GM19193 (cell line): ENCODE measurements around the gene NAV2.

Source experiments
- POLR2A ChIP-seq: IDR thresholded peaks from 4 replicates; pipeline ENCODE4 v1.6.1; 2011; ENCODE audit not compliant: insufficient read depth, insufficient read length; ENCODE audit errors: extremely low read depth

Gene NAV2

DNA sequence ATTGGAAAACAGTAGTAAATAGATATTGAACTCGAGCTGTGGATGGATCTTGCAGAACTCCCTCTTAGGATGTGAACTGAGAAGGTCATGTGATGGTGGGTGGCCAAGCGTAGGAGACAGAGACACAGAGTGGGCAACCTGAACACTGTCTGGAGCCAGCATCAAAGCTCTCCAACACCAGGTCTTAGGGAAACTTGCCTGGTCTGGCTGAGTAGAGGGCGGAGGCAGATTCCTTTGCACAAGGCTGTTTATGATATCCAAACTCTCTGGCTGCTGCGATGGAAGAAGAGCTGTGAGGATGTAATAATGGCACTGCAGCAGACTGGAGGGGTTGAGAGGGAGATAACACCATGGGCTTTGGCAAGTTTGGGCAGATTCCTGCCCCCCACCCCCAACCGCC is 10.1 kb downstream of the NAV2 start:
- no peak for TF ChIP-seq POLR2A

DNA sequence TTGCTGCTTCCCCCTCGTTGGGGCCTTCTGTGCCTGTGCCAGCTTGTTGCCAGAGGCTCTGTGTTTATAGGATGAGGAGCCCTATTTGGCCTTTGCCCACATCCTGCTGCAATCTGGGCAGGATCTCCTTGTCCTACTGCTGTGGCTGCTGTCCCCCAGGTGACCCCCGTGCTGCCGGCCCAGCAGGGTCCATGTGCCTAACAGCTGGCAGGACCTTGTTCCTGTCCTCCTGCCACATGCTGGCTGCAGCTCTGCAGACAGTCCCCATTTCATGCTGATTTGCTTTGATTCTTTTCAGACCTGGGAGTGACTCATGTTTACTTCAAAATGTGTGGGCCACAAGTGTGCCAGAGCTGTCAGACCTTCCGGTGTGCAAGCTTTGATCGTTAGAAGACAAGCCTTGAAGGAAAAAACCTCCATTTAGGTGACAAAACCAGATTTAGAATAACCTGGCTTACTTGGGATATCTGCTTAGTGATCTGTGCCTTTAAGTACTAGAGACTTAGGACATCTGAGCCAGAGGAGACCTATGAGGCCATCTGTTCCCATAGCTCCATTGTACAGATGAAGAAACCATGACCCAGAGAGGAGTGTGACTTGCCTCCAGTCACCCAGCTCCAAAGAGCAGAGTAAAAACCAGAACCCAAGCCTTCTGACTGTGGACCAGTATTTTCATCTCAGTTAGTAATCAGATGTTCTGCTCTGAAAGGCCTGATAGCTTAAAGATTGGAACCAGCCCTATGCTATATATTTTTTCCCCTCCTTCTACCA is 11.1 kb downstream of the NAV2 start:
- TF ChIP-seq POLR2A = no peak

DNA sequence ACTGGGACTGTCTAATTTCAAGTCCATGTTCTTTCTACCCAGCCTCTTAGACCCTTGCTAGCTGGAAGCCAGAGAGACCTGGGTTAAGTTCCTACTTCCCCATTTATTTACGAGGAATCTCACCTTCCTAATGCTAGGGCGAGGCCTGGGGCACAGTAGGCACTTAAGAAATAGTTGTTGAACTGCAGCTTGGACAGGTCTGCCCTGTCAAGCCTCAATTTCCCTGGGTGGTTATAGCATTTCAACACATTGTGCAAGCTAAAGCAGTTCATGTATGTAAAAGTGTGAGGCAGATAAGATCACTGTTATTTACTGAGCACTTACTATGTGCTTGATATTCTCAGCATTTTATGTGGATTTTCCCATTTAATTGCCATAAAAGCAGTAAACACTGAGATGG is 12.1 kb downstream of the NAV2 start:
- no peak for TF ChIP-seq POLR2A

DNA sequence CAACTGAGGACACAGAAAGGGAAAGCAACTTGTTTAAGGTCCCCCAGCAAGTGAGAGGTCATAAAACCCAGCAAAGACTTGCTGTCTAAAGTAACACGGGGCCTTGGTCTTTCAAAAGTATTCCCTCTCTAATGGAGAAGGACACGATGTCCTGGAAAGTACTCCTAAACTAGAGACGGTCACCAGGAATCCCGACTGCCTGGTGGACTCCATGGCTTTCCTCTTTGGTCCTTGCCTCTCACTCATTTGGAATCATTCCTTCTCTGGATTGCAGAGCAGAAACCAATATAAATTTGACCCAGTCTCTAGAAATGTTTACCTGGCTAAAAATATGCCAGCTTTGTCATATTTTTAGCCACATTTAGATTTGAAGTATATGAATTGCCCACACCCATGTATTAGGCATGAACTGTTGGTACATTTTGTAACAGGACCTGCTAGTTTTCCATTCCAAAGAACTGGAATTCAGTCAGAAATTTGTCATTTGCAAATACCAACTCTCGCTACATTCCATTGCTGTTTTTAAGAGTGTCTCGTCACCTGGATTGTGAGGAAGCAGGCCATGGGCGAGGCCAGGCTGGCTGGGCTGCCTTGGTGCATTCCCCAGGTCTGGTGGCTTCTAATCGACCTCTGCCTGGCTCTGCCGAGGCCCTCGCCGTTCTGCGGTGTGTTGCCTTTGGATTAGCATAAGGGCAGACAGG is 12.9 kb downstream of the NAV2 start:
- TF ChIP-seq POLR2A = no peak

DNA sequence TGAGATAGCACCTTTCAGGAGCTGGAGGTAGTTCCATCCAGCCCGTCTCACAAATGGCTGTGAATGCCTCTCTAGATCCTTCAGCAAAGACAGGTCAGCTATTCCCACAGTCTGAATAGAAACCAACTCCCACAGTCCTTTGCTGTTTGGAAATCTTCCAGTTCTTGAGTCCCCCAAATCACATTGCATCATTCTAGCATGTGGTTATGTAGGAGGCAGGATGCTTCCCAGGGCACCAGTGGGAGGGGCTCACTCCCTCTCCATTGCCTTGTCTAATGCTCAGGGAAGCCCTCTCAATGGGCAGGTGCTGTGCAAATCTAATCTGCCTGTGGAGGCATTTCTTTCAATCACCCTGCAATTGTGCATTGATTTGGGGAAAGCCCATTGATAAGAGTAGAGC is 14.6 kb downstream of the NAV2 start:
- no peak for TF ChIP-seq POLR2A

DNA sequence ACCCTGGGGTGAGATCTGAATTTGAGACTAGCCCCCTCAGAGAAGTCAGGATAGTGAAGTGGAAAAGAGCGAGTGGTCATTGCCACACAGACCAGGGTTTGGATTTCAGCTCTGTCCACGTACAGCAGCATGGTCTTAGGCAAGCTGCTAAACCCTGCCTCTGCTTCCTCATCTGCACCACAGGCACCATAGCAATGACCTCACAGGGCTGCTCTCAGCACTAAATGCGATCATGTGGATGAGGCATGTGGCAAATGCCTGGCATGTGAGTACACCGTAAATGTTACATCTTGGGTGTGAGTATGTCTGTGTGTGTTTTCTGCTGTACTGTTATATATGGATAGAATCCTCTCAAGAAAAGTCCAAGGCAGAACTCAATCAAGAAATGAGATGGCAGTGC is 15.8 kb downstream of the NAV2 start:
- TF ChIP-seq POLR2A = no peak

DNA sequence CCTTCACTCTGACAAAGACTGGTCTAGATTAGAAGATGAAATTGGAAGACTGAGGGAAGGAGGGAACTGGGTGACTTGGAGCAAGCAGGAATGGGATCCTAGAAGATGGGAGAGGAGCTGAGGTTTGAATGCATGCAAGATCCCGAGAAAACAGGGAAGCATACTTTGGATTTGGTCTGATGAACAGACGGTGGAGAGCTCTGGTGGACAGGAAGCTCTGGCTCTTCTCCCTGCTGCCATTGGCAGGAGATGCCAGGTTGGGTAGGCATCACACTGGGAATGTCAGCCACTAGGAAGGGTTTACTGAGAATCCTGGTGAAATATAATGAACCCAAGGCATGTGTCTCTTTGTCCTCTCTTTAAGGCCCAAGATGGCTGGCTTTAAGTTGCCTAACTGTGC is 16.5 kb downstream of the NAV2 start:
- no peak for TF ChIP-seq POLR2A

DNA sequence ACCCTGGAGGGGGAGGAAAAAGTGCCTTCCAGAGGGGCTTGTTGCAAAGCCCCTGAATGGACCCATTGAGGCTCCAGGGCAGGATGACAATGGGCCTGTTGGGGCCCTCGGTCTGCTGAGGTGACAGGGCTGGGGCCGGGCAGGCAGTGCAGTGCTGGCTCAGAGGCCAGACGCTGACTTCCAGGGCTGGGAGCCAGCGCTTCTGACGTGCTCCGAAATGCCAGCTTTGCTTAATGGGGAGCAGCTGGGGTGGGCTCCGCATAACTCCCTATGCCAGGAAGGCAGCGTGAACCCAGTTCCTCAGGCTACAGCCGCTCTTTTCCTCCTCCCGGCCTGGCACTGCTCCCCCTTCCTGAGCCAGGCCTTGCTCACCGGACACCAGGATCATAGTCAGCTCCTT is 17.7 kb downstream of the NAV2 start:
- TF ChIP-seq POLR2A = no peak

DNA sequence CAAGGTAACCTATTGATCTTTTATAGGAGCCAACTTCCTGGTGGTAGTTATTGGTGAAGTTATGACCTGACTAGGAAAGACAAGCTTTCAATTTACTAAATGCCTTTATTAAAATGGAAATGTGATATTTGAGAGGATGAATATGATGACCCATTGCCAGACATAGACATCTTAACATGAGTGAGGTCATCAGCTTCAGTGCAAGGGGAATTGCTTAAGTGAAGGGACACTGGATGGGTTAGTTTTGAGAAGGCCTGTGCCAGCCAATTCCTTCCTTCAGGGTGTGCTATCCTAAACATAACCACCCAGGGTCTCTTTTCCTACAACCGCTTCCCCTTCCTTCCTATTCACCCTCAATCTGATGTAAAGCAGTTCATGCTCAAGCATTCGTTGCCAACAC is 21.5 kb downstream of the NAV2 start:
- no peak for TF ChIP-seq POLR2A

DNA sequence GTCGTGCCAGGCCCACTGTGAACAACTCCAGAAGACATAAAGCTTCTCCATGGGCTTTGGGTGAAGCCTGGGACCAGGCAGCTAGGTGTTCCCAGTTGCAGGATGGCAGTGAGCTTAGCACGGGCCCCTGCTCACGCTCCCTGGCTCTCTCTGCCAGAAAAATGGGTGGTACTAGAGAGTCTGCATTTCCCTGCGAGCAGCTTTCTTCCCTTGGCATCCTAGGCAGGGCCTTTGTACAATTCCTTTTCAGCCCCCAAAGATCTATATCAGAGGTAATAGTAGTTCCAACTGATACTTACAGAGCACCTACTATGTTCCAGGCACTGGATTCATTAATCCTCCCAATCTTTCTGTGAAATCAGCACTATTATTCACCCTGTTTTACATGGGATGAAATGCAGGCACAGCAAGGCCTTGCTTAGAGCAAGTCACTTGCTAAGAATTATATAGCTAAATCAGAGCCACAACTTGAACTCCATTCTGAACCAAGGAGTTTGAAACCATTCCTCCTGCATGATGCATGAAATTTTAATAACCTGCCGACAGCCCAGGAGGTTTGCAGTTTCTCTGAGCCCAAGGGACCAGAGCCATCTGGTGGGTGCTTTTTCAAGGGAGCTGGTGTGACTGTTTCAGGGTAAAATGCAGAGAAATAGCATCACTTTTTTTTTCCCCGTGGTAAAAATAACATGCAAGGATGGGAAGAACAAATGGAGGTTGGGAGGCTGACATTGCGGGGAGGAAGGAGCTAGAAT is 22.7 kb downstream of the NAV2 start:
- no peak for TF ChIP-seq POLR2A

DNA sequence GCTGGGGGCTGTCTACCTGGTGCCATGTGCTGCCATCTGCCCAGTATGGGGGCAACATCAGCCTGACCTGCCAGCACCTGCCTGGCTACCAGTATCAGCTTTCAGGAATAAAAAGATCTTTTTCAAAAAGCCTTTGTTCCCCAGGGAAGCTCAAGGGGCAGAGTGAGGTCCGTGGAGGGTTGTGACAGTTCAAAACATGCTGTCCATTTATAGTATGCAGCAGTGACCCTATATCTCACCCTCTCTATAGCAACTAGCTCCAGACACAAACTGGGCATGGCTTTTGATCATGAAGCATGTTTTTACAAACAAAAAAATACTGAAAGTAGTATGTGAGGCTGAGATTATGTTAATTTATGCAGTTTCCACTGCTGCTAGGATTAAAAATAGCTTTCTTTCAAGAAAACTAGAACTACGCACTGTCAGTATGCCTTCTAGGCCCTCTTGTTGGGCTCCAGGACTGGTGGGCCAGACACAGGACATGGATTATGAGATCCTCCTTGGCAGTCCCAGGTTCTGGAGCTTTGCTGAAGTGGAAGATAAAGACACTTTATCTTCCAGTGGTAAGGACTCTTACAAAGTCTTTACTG is 23.4 kb downstream of the NAV2 start:
- no peak for TF ChIP-seq POLR2A

DNA sequence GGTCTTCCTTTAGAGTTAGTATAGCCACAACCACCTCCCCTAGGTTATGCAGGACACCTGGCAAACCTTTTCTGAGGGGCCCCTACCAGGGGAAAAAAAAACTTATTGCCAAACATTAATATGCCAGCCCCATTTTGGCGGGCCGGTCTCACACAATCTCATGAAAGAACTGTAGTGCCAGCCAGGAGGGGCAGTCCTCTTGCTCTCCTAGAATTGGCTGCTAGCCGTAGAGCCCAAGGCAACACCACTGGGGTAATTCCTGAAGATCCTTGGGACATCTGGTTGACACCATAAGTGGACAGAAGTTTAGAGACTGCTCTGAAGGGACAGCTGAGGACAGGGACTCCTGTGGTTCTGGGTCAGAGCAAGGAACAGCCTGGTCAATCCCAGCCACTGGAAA is 24.2 kb downstream of the NAV2 start:
- TF ChIP-seq POLR2A = no peak

DNA sequence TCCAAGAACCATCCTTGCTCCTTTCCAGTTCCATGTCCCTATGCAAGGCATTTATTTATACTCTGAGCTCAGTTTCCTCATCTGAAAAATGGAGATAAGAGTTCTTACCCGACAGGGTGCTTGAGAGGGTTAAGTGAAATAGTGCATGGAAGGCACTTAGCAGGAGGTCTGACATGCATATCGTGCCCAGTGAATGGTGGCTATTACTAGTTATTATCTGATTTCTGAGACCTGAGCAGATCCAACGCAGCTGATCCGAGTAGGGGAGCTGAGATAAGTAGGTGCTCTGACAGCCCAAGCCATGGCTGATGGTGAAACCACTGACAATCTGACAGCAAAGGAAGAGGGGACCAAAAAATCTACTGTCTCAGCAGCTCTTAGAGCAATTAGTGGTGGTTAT is 24.9 kb downstream of the NAV2 start:
- no peak for TF ChIP-seq POLR2A

DNA sequence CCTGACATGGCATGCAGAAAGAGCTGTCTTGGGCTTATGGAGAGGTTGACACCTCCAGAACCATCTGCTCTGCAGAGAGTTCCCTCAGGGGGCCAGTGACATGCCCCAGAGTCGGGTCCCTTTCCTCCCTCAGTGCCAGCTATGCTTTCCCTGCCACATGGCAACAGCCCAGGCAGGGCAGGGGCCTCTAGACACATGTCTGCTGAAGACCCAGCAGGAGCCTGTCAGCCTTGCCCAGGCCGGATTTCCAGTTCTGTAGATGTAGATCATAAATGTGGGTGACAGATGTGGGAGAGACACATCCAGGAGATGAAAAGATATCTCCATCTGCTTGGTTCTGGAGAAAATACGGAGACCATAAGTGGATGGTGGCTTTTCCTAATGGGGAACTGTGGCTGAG is 25.5 kb downstream of the NAV2 start:
- no peak for TF ChIP-seq POLR2A

DNA sequence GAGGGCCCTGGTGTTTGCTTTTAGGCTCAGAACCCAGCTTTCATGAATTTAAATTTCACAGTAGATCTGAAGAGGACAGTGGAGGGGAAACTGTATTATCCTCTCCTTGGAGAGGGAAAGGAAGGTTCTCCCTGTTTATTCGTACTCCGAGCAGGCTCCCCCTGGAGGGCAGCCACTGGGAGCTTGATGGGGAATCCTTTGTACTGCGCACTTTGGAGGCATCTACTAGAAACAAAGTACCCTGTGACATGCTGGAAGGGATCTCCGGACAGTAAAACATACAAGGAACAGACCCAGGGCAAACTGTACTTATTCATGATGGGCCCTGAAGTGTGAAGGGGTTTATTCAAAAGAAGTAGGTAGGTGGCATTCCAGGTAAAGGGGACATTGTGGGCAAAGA is 27.2 kb downstream of the NAV2 start:
- TF ChIP-seq POLR2A = no peak
